A549 (cell line): ENCODE results near the gene COL26A1.

Experiments used
- CEBPB ChIP-seq, 2 experiments: fragments of >200 bp in 1 of 2; sonication (Bioruptor Twin) in 1 of 2; formaldehyde crosslinking in 1 of 2; IDR thresholded peaks; 2 replicates each; pipeline ENCODE4 v1.6.1; 2012 to 2016
- CHD2 ChIP-seq: fragments of 150-350 bp; IDR thresholded peaks from 2 replicates; pipeline ENCODE4 v1.6.1; 2014; ENCODE audit warnings: low read length; ENCODE audit not compliant: partially characterized antibody
- MAFK ChIP-seq: fragments of 450-650 bp; IDR thresholded peaks from 2 replicates; pipeline ENCODE4 v1.6.1; 2014; ENCODE audit not compliant: partially characterized antibody
- POLR2A ChIP-seq: IDR thresholded peaks from 2 replicates; pipeline ENCODE4 v1.6.1; 2012; ENCODE audit warnings: mild to moderate bottlenecking, low read length
- POLR2AphosphoS2 ChIP-seq: conservative IDR thresholded peaks from 2 replicates; pipeline ENCODE4 v1.6.1; 2012; ENCODE audit warnings: low read length, improper control_type of control experiment, inconsistent platforms
- RAD21 ChIP-seq, 2 experiments: fragments of >200 bp in 1 of 2; sonication (Bioruptor Twin) in 1 of 2; formaldehyde crosslinking in 1 of 2; IDR thresholded peaks in 1 of 2; conservative IDR thresholded peaks in 1 of 2; 2 replicates in 1 of 2; 3 replicates in 1 of 2; pipeline ENCODE4 v1.6.1; 2012 to 2018; ENCODE audit warnings: inconsistent platforms in 1 of 2
- ZFP36 ChIP-seq: fragments of 450-650 bp; IDR thresholded peaks from 2 replicates; pipeline ENCODE4 v1.6.1; 2014; ENCODE audit warnings: borderline replicate concordance; ENCODE audit not compliant: partially characterized antibody
- ZSCAN20 ChIP-seq: fragments of 250-450 bp; sonication (Bioruptor Pico); IDR thresholded peaks from 2 replicates; pipeline ENCODE4 v1.8.0; 2022; ENCODE audit warnings: mild to moderate bottlenecking, moderate library complexity
- TF ChIP-seq, protein P1 (sequence below): fragments of 150-350 bp; IDR thresholded peaks from 2 replicates; pipeline ENCODE4 v1.6.1; 2014; ENCODE audit warnings: low read depth, mild to moderate bottlenecking, low read length
- TF ChIP-seq, protein P2 (sequence below): fragments of >200 bp; sonication (Bioruptor Twin); formaldehyde crosslinking; IDR thresholded peaks from 3 replicates; pipeline ENCODE4 v1.5.1; 2016
- TF ChIP-seq, protein P3 (sequence below): IDR thresholded peaks from 2 replicates; pipeline ENCODE4 v1.6.1; 2012

DNA sequence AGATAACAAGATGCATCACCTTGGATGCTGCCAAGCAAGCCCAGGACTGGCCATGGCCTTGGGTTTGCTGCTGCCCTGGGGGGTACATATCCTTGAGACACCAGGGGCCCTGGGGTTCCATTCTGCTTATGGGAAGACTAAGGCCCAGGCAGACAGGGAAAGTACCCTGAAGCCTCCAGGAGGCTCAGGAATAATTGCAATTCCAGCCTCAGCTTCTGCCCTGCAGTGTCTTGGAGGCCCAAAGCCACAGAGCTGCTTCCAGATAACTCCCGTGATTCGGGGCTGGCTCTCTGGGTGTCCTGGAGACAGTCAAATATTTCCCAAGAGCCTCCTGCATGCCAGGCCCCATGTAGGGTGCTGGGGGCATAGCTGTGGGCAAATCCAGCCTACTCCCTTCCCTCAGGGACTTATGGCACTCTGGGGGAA lies 243.8 kb downstream of the COL26A1 start:
- TF ChIP-seq, protein P1, sequence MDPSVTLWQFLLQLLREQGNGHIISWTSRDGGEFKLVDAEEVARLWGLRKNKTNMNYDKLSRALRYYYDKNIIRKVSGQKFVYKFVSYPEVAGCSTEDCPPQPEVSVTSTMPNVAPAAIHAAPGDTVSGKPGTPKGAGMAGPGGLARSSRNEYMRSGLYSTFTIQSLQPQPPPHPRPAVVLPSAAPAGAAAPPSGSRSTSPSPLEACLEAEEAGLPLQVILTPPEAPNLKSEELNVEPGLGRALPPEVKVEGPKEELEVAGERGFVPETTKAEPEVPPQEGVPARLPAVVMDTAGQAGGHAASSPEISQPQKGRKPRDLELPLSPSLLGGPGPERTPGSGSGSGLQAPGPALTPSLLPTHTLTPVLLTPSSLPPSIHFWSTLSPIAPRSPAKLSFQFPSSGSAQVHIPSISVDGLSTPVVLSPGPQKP = no peak
- TF ChIP-seq POLR2AphosphoS2 = no peak
- TF ChIP-seq, protein P2, sequence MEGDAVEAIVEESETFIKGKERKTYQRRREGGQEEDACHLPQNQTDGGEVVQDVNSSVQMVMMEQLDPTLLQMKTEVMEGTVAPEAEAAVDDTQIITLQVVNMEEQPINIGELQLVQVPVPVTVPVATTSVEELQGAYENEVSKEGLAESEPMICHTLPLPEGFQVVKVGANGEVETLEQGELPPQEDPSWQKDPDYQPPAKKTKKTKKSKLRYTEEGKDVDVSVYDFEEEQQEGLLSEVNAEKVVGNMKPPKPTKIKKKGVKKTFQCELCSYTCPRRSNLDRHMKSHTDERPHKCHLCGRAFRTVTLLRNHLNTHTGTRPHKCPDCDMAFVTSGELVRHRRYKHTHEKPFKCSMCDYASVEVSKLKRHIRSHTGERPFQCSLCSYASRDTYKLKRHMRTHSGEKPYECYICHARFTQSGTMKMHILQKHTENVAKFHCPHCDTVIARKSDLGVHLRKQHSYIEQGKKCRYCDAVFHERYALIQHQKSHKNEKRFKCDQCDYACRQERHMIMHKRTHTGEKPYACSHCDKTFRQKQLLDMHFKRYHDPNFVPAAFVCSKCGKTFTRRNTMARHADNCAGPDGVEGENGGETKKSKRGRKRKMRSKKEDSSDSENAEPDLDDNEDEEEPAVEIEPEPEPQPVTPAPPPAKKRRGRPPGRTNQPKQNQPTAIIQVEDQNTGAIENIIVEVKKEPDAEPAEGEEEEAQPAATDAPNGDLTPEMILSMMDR = no peak
- TF ChIP-seq, protein P3, sequence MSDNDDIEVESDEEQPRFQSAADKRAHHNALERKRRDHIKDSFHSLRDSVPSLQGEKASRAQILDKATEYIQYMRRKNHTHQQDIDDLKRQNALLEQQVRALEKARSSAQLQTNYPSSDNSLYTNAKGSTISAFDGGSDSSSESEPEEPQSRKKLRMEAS = no peak
- TF ChIP-seq POLR2A = no peak
- no peak for TF ChIP-seq CHD2
- no peak for TF ChIP-seq ZSCAN20 (CRISPR knock-in tag)
- TF ChIP-seq ZFP36 = no peak
- no peak for TF ChIP-seq MAFK
- no peak for TF ChIP-seq CEBPB (IDR thresholded peaks at IDR 0.05)
- TF ChIP-seq RAD21 (conservative IDR thresholded peaks at IDR 0.05 in 1 of 2, IDR thresholded peaks at IDR 0.05 in 1 of 2) = no peak
